ENCODE measurements around the gene ADARB1.
"Not testable (repeated sequence)": the region's sequence is repeated elsewhere in the genome, so short reads cannot be mapped to it uniquely, and the experiment has no call there.

ADARB1 gene

GRCh38 chr21:45136927-45137611, 62.7 kb downstream of the ADARB1 start:
- peak; percentile 86 for TF ChIP-seq CTCF (IDR thresholded peaks at IDR 0.05; ENCODE audit: borderline replicate concordance, insufficient read depth, low read depth, low read length)
- H3K4me3 ChIP-seq (ENCODE audit: low read depth, low read length): no peak overlapping the region

- no peak overlapping the region for H3K4me3 ChIP-seq (ENCODE audit: low read depth, low read length)
- no peak for TF ChIP-seq CTCF (IDR thresholded peaks at IDR 0.05; ENCODE audit: borderline replicate concordance, insufficient read depth, low read depth, low read length)
Observed at GRCh38 chr21:45137612-45137937, 63.2 kb downstream of the ADARB1 start.

GRCh38 chr21:45138199-45139002, 64.0 kb downstream of the ADARB1 start:
- H3K4me3 ChIP-seq (ENCODE audit: low read depth, low read length): no peak overlapping the region
- TF ChIP-seq CTCF (IDR thresholded peaks at IDR 0.05; ENCODE audit: borderline replicate concordance, insufficient read depth, low read depth, low read length): peak; percentile 84

- H3K4me3 ChIP-seq (ENCODE audit: low read depth, low read length): not testable (repeated sequence)
Observed at GRCh38 chr21:45139003-45139360, 64.6 kb downstream of the ADARB1 start.

GRCh38 chr21:45139473-45139872, 65.1 kb downstream of the ADARB1 start:
- H3K4me3 ChIP-seq (ENCODE audit: low read depth, low read length): no peak overlapping the region
- TF ChIP-seq CTCF (IDR thresholded peaks at IDR 0.05; ENCODE audit: borderline replicate concordance, insufficient read depth, low read depth, low read length): no peak

GRCh38 chr21:45140346-45140940, 66.1 kb downstream of the ADARB1 start:
- TF ChIP-seq CTCF (IDR thresholded peaks at IDR 0.05; ENCODE audit: borderline replicate concordance, insufficient read depth, low read depth, low read length): peak; percentile 87
- H3K4me3 ChIP-seq (ENCODE audit: low read depth, low read length): no peak overlapping the region

GRCh38 chr21:45140944-45141343, 66.6 kb downstream of the ADARB1 start:
- H3K4me3 ChIP-seq (ENCODE audit: low read depth, low read length): not testable (repeated sequence)

- no peak overlapping the region for H3K4me3 ChIP-seq (ENCODE audit: low read depth, low read length)
- no peak for TF ChIP-seq CTCF (IDR thresholded peaks at IDR 0.05; ENCODE audit: borderline replicate concordance, insufficient read depth, low read depth, low read length)
Observed at GRCh38 chr21:45141507-45141906, 67.1 kb downstream of the ADARB1 start.

Data from GM12875 (cell line).